Measurements from ENCODE around the gene SIL1.

SIL1 gene

GRCh38 chr5:138953387-138954256 lies 244.5 kb downstream of the SIL1 start:
- peak; percentile 5 for DNase-seq

GRCh38 chr5:138952962-138953361 lies 245.2 kb downstream of the SIL1 start:
- DNase-seq: no peak

GRCh38 chr5:138951986-138952735 lies 246.0 kb downstream of the SIL1 start:
- no peak for DNase-seq

GRCh38 chr5:138951091-138951985 lies 246.8 kb downstream of the SIL1 start:
- DNase-seq: no peak

- DNase-seq: no peak
Observed at GRCh38 chr5:138950421-138951031, 247.6 kb downstream of the SIL1 start.

GRCh38 chr5:138949988-138950387 lies 248.2 kb downstream of the SIL1 start:
- no peak for DNase-seq

- no peak for DNase-seq
Observed at GRCh38 chr5:138949223-138949574, 249.0 kb downstream of the SIL1 start.

GRCh38 chr5:138948471-138949222 lies 249.5 kb downstream of the SIL1 start:
- no peak for DNase-seq

GRCh38 chr5:138947780-138948179 lies 250.4 kb downstream of the SIL1 start:
- DNase-seq: no peak

GRCh38 chr5:138946831-138947560 lies 251.2 kb downstream of the SIL1 start:
- no peak for DNase-seq

GRCh38 chr5:138946241-138946623 lies 251.9 kb downstream of the SIL1 start:
- no peak for DNase-seq

GRCh38 chr5:138945421-138946240 lies 252.5 kb downstream of the SIL1 start:
- no peak for DNase-seq

- no peak for DNase-seq
Observed at GRCh38 chr5:138944527-138945322, 253.4 kb downstream of the SIL1 start.

GRCh38 chr5:138943599-138944173 lies 254.5 kb downstream of the SIL1 start:
- DNase-seq: no peak

GRCh38 chr5:138942861-138943260 lies 255.3 kb downstream of the SIL1 start:
- DNase-seq: no peak

GRCh38 chr5:138942066-138942465 lies 256.1 kb downstream of the SIL1 start:
- no peak for DNase-seq

GRCh38 chr5:138938526-138938925 lies 259.6 kb downstream of the SIL1 start:
- no peak for DNase-seq

- DNase-seq: no peak
Observed at GRCh38 chr5:138937392-138938387, 260.5 kb downstream of the SIL1 start.

Data from activated naive CD4-positive, alpha-beta T cell treated with Interleukin-2 at 50 U/mL for 16 hours (primary cell).